NCI-H748 (cell line): ENCODE data around the gene CAMK2B.

Source experiments
- DNase-seq: peaks from one replicate; lab custom pipeline; 2025; ENCODE audit not compliant: unreplicated experiment; lab: John Stamatoyannopoulos, UW

The CAMK2B gene

GRCh38 chr7:44325201-44325671 is at the start of gene CAMK2B:
TSS of gene CAMK2B (minus strand) at chr7:44325594. CDS start at chr7:44325421, 173 bp downstream.
- peak; percentile 64 for DNase-seq

- DNase-seq, result no peak
Measured at GRCh38 chr7:44374007-44374763, 48.8 kb upstream of the CAMK2B start.

- DNase-seq, result no peak
Measured at GRCh38 chr7:44373418-44373740, 48.0 kb upstream of the CAMK2B start.

GRCh38 chr7:44372560-44373417 is 47.4 kb upstream of the CAMK2B start:
- no peak for DNase-seq

GRCh38 chr7:44368885-44369284 is 43.5 kb upstream of the CAMK2B start:
- no peak for DNase-seq

- DNase-seq, result no peak
Measured at GRCh38 chr7:44368455-44368854, 43.1 kb upstream of the CAMK2B start.

GRCh38 chr7:44367475-44368043 is 42.2 kb upstream of the CAMK2B start:
- DNase-seq, result no peak

GRCh38 chr7:44366986-44367385 is 41.6 kb upstream of the CAMK2B start:
- no peak for DNase-seq

GRCh38 chr7:44353668-44354067 is 28.3 kb upstream of the CAMK2B start:
- no peak for DNase-seq

- DNase-seq, result no peak
Measured at GRCh38 chr7:44348851-44349781, 23.7 kb upstream of the CAMK2B start.

- peak; percentile 35 for DNase-seq
Measured at GRCh38 chr7:44348300-44348699, 22.9 kb upstream of the CAMK2B start.

GRCh38 chr7:44347546-44348114 is 22.2 kb upstream of the CAMK2B start:
- no peak for DNase-seq

GRCh38 chr7:44346063-44346462 is 20.7 kb upstream of the CAMK2B start:
- DNase-seq, result no peak

GRCh38 chr7:44341401-44341800 is 16.0 kb upstream of the CAMK2B start:
- no peak for DNase-seq

GRCh38 chr7:44338600-44338999 is 13.2 kb upstream of the CAMK2B start:
- DNase-seq, result no peak

GRCh38 chr7:44336491-44336890 is 11.1 kb upstream of the CAMK2B start:
- DNase-seq, result no peak

GRCh38 chr7:44335184-44335583 is 9.8 kb upstream of the CAMK2B start:
- no peak for DNase-seq

GRCh38 chr7:44334734-44335097 is 9.3 kb upstream of the CAMK2B start:
- no peak for DNase-seq

- DNase-seq, result no peak
Measured at GRCh38 chr7:44333911-44334733, 8.7 kb upstream of the CAMK2B start.

GRCh38 chr7:44331682-44332081 is 6.3 kb upstream of the CAMK2B start:
- DNase-seq, result no peak
